Central memory CD4-positive, alpha-beta T cell (primary cell): ENCODE results near the gene PDGFRA.

Experiments
- DNase-seq: peaks from one replicate; pipeline ENCODE4 v3.0.0; 2022
- total RNA-seq, 3 experiments: gene quantifications; one replicate each; lab custom pipeline; 2026; lab: John Stamatoyannopoulos, UW

The PDGFRA gene
- 0 reads per million in 3 experiments for total RNA-seq

DNA sequence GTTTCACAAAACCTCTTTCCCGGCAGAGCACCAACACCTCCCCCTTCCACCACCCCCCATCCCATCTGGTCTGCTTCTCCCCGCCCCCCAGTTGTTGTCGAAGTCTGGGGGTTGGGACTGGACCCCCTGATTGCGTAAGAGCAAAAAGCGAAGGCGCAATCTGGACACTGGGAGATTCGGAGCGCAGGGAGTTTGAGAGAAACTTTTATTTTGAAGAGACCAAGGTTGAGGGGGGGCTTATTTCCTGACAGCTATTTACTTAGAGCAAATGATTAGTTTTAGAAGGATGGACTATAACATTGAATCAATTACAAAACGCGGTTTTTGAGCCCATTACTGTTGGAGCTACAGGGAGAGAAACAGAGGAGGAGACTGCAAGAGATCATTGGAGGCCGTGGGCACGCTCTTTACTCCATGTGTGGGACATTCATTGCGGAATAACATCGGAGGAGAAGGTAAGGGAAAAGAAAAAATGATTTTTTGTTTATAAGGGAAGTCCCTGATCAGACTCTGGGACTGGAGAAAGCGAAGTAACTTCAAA, at the start of gene PDGFRA:
PDGFRA (plus strand) TSS at position 333 of the 541 bp plus-strand sequence. CDS start 29,476 bp downstream, outside the sequence.
- DNase-seq: no peak

DNA sequence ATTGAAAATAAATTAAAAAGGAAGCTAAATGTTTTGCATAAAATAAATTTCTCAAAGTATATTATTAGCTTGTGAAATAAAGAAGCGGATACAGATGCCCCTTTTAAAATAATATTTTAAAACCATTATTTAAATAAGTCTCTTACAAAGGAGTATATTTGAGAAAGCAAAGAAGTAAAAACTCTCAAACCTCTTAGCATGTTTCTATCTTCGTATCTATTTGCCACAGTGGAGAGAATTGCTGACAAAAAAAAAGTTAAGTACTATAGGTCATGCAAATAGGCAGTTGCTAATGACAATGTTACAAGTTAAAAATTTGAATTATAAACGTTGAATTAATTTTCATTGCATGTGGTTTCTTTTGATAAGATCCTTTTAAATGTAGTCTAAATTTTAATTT, 44.5 kb upstream of the PDGFRA start:
- DNase-seq: no peak

DNA sequence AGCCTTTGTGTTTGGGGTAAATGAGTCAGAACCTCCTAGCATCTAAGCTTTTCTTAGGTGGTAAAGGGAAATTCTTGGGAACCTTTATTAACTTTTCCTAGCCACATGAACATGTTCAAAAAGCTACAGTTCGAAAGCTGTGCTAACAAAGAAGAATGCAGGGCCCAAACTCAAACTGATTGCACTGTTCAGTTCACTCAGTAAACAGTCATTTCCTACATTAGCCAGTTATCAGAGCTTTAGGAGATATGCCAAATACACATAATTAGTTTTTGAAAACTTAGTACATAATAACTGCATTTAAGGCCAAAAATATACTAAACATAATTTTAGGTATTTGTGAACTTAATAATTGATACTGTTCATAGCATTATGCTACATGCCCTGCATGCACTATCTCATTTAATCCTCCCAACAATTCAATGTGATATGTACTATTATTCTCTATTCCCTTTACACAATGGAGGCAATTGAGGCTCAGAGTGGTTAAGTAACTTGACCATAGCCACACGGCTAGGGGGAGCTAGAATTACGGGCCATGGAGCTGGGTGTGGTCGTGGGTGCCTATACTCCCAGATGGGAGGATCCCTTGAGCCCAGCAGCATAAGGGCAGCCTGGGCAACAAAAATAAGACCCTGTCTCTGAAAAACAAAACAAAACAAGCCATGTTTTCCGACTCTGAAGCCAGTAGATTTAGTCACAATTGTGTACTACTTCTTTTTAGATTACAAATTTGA, 43.9 kb upstream of the PDGFRA start:
- DNase-seq: no peak

DNA sequence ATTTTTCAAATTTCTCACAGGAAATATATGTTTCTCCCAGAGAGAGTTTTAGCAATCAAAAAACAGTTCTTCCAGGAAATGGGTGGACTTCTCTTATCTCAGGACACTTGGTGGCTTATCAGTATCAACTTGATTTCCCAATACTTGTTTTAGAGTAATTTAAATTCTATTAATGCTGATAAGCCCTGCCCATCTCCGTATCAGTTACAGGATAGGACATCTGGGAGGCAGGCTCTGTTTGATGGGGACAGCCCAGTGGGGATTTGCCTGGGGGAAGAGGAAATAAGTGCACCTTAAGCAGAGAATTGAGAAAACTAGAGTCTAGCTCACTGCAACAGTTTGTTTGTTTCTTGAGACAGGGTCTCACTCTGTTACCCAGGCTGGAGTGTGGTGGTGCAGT, 43.2 kb upstream of the PDGFRA start:
- no peak for DNase-seq

DNA sequence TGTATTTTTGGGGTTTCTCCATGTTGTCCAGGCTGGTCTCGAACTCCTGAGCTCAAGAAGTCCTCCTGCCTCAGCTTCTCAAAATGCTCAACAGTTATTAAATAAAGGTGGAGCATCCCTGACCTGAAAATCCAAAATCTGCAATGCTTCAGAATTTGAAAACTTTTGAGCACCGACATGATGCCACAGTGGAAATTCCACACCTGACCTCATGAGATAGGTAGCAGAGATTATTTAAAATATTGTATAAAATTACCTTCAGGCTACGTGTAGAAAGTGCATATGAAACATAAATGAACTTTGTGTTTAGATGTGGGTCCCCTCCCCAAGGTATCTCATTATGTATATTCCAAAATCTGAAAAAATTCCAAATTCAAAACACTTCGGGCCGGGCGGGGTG, 42.7 kb upstream of the PDGFRA start:
- no peak for DNase-seq

DNA sequence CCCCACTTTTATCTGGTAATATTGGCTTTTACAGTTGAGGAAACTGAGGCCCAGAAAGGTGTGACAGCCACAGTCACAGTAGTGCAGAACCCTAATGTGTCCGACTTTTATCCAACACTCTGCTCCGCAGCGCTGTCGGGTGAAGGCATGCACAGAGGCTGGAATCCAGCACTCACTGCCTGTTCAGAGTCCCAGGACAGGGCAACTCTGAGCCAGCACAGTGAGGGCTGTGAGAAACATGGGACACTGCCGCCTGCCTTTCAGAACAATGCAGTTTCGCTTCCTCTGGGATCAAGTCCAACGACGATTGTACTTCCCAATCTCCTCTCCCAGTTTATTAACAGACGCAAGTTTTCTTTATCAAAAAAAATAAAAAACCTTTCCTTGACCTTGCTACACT, 41.9 kb upstream of the PDGFRA start:
- no peak for DNase-seq

DNA sequence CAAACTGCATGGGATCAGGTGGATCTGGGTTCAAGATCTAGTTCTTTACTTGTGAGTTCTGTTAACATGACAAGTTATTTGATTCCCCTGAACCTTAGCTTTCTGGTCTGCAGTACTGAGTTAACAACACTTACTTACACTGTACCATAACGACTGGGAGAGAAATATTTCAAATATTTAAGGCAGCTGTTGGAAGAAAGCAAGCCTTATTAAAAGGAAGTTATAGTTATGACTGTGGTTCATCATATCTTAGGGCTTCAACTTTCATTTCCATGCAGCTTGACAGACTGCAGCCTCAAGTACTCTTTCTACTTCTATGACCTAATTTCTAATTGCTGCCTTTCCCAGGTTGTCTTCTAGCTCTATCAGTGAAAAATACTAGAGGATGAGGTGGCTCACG, 40.0 kb upstream of the PDGFRA start:
- no peak for DNase-seq

DNA sequence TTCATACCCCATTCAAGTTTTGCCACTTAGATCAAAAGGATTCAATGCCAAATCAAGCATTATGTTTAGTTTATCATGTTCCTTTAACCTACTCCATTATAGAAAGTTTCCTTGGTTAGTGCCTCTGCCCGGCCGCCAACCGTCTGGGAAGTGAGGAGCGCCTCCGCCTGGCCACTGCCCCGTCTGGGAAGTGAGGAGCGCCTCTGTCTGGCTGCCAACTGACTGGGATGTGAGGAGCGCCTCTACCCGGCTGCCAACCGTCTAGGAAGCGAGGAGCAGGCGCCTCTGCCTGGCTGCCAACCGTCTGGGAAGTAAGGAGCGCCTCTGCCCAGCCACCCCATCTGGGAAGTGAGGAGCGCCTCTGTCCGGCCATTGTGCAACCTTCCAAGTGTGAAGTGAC, 36.3 kb upstream of the PDGFRA start:
- no peak for DNase-seq

DNA sequence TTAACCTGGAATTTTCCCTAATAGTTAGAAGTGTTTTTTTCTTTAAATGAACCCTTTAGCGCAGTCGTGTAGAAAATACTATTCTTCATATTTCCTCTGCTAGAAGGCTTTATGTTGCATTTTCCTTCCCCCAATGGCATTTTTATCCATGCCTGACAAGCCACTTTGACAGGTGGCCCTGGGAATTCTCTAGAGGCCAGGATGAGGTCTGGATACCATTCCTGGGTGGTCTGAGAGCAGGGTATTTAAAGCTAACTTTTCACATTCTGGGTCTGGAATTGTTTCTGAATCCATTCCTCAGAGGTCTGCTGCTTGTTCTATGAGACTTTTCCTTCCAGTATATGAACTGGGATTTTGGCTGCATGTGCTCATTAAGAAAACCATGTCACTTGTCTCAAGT, 31.2 kb upstream of the PDGFRA start:
- no peak for DNase-seq

DNA sequence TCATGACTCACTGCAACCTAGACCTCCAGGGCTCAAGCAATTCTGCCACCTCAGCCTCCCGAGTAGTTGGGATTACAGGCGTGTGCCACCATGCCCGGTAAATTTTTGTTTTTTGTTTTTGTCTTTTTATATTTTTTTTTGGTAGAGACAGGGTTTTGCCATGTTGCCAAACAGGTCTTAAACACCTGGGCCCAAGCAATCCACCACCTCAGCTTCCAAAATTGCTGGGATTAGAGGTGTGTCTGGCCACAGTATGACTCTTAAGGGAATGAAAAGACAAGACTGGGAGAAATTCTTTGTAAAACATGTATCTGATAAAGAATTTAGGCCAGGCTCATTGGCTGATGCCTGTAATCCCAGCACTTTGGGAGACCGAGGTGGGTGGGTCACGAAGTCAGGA, 29.2 kb upstream of the PDGFRA start:
- DNase-seq: no peak

DNA sequence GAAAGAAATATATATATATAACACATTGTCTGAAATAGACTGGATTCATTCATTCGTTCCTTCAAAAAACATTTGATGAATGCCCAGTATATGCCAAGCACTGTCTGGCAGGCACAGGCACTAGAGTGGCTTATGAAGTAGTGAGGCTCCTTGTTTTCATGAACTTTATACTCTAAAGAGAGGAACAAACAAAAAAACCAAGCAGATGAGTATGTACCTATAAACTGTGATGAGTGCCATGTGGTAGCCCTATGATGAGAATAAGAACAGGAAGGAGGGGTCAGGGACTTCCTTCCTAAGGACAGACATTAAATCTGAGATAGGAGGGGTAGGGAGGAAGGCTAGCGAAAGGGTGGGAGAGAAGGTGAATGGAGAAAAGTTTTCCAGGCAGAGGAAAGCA, 19.5 kb upstream of the PDGFRA start:
- DNase-seq: no peak

DNA sequence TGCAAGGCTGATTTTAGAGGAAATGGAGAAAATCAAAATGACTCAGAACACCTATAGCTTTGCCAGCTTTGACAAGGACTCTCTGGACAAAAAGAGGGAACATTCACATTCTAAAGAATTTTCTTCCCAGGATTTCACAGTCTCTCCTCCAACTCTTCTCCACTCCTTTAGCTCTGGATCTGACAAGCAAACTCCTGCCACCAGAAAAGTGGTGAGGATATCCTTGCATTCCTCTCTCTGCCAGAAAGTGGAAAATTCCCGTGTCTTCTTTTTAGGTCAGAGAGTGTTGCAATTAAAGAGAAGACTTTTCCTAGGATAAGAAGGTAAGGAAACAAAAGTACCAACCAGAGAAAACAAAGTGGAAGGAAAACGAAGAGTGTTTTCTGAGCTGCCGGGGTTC, 16.1 kb upstream of the PDGFRA start:
- DNase-seq: no peak

DNA sequence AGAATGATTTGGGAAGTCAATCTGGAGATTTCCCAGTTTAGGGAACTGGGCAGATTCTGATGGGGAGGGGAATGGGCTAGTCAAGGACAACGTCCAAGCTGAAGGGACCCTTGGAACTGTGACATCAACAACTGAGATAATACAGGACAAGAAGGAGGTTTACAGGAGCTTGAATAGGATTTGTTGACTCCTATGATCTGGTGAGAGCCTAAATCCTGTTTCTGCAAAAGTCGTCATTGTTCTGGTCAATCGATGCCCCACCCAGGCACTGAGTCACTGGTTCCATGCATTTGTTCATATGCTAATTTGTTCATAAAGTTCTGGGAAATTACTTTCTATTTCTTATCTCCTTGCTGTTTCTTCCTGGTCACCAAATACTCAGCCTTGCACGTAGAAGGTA, 15.3 kb upstream of the PDGFRA start:
- DNase-seq: no peak

DNA sequence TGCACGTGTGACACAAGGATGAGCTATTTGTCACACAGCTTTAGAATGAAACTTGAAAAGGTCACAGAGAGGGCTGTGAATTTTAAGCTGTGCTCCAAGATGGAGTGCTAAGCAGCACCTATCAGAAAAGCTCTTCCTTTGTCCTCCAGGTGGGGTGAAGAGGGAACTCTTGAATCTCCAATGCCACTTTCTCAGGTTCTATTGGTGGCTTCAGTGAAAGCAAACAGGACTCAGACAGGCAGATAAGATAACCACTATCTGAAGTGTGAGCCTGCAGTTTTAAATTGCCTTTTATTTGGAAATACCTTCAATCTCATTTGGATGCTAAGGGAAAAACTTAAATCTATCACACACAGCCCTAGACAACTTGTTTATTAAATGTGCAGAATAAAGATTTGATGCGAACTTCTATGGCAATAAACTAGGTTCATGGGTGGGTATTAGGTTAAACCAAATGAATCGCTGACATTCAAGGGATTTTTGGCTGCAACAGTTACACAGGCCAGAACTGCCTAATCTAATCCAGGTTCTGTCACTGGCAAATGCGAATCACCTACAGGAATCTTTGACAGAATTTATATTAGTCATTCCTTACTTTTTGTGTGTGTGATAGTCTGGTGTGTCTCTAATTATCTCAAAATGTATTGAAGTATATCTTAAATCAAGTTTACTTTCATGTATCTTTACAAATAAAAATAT, 13.6 kb upstream of the PDGFRA start:
- no peak for DNase-seq

DNA sequence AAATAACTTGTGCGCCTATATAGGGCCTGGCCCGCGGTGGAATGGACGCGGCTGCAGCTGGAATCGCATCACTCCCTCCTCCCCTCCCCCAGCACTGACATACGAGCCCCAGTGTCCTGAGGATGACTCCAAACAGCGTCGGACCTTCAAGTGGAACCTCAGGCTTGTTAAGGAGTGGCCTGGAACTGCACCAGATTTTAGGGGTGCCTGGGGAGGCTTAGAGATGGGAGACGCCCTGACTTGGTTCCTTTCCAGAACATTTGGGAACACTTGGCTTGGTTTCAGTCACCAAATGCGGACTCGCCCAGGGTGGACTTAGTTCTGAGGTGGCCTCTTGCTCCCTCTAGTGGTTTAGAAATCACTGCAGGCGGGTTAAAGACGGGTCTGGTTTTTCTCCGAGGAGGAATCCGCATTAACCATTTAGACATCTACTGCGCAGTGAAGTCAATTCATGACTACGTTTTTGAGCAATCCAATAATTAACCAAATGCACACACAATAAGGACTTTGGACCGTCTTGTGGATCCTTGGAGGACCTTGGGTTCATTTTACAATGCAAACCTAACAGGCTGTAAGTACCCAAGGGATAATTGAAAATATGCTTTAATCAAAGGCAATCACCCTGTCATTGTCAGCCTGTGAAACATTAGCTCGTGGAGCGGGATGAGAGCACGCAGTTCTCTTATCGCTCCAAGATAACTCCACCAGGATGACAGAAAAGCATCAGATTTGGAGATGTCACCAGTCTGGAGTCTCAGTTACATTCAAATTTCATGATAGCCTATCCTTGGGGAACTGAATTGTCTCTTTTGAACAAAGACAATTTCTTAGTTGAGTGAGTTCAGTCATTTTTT, 11.2 kb upstream of the PDGFRA start:
- peak; percentile 41 for DNase-seq

DNA sequence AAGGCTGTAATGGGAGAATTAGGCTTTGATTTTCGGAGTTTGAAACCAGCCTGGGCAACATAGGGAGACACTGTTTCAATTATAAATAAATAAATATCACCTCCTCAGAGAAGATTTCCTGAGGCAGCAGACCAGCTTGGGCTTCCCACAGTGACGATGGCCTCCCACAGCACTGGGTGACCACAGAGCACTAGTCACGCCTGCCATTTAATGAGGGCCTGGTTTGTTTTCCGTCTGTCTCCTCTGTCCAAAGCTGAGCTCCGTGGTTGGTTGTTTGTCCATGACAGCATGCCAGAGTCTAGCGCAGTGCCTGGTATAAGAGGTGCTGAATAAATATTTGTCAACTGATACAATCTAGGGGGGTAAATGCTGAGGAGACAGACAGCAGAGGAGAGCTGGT, 10.4 kb upstream of the PDGFRA start:
- no peak for DNase-seq

DNA sequence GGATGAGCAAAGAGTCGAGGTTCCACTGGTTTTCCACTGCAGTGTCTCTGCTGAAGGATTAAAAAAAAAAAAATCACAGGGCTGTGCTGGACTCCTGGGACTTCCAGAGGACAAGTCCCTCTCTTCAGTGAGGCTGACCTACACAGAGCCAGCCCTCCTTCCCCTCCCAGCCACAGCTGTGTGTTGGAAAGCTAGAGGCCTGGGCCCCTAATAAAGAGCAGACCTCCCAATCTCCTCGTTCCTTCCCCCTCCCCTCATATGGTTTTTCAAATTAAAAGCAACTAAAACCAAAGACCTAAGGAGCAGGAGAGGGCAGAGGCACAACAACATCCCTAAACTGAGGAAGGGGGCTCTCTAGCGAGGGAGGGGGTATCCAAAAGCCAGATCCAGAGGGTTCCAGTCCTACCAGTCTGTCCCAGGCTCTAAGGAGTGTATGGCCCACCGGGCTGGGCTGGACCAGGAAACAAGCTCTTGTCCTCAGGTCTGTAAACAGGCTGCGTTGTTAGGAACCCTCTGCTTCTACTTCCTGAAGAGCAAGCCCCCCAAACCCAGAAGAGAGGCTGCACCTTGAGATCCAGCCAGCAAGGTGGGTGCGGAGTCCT, 4.0 kb upstream of the PDGFRA start:
- no peak for DNase-seq

DNA sequence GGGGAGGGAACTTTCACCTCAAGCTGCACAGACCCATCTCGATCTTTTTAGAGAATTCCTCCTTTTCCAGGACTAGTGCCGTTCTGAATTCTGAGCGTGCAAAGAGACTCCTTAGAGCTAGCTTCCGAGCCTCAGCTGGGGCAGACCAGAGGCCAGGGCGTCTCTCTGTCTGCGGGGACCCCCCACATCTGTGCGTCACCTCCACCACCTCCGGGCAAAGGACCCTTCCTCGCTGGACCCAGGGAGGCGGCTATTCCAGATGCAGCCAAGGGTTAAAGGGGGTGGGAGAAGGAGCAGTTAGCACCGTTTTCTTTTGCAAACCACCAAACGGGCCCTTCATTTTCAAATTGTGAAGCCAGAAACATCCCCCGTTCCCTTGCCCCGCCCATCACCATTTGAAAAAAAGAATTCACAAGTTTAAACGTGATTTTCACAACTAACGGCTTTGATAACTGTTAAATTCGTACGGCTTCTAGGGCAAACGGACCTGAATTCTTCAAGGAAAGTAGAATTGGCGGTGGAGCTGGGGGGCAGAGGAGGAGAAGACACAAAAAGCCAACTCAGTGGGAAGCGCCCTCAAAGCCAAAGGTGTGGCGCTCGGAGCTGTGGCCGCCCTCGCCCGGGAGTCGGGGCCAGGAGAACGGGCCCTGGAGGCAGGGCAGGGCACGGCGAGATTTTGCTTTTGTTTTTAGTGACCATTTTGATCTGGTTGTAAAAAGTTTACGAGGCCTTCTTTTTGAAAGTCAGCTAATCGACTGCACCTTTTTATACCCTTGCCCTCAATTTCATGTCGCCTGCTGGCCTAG, 3.3 kb upstream of the PDGFRA start:
- DNase-seq: no peak

DNA sequence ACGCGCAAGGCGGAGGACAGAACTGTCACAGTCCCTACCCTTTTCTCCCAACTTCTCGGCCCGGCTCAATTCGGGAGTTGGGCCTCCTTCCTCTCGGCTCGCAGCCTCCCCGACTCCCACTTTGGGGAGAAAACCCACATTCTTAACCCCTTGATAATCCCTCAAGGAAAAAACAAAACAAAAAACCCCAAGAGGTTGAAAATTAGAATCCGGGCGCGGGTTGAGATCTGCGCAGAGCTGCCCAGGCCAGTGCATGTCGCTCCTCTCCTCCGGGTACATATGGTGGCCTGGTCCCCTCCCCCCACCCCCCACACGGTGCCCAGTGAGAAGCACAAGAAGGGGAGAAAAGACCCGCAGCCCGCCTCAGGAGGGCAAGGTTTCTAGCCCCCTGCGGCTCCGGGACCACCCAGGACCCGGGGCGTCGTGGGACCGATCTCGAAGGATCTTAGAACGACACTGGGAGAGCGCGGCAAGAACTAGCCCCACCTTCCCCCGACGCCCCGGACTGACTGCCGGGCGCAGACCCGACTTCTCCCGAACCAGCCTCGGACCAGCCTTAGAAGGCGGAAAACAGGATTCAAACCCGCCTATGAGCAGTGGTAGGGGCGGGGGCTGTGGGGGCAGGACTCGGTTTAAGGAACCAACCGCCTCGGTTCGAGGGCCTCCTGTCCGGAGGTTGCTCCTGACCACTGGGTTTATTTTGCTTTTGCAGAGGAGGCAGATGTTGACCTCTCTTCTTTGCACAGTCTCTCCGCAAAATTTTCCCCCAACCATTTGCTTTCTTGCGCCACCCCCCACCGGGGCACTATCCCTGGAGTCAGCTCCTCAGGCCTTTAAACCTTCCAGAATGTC, 2.5 kb upstream of the PDGFRA start:
- no peak for DNase-seq

DNA sequence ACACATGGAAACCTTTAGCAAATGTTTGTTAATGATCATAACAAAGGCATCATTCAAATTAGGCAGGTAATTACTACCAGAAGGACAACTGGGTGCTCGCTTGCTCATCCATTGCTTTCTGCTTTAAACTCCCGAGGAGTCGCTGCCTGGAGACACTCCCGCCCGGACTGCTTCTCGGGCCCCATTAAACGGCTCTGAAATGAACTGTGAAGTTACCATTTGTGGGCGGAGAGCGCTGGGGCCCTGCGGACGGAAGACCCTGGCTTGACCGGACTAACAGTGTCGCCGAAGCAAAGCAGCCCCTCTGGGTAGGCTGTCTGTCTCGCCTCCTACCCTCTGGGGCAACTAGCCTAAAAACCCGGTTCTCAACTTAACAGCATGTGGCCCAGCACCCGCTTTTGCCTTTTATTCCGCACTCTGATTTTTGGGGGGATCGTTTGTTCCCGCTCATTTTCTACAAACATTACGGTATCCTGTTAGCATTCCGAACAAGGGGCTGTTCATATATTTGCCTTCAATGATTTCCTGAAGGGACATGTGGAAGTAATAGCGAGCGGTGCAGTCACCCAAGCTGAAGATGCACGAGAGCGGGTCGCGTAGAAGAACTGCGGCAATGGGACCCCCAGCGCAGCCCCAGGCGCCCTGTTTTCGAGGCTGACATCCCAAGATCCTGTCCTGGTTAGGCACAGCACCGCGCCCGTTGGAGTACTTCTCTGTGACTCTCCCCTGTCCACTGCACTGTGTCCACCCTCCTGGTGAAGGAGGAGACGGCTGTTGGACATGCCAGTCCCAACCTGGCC, 1.6 kb upstream of the PDGFRA start:
- DNase-seq: no peak
